Glomerular visceral epithelial cell (primary cell): ENCODE data around the gene STRBP.
A peak's percentile ranks its signal among the peaks of the same experiment; 100 is the strongest.
"Not testable (repeated sequence)": the region's sequence is repeated elsewhere in the genome, so short reads cannot be mapped to it uniquely, and the experiment has no call there.

Source experiments
- DNase-seq: peaks from one replicate; pipeline ENCODE4 v3.0.0-alpha.2; 2016; ENCODE audit errors: extremely low spot score

STRBP gene

DNA sequence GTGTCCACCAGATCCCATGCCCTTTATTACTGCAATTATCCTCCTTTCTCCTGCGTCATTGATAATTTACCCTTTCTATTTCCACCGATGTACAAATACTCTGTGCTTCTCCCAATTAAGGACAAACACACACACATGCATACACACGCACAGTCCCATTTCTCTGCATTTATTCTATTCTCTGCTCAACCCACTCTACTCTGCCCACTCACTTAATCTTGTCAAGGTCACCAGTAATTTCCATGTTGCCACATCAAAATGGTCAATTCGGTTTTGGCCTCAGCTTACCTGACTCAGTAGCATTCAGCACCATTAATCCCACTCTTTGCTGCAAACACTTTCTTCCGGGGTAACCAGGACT lies 14.6 kb upstream of the STRBP start:
- DNase-seq, result no peak

DNA sequence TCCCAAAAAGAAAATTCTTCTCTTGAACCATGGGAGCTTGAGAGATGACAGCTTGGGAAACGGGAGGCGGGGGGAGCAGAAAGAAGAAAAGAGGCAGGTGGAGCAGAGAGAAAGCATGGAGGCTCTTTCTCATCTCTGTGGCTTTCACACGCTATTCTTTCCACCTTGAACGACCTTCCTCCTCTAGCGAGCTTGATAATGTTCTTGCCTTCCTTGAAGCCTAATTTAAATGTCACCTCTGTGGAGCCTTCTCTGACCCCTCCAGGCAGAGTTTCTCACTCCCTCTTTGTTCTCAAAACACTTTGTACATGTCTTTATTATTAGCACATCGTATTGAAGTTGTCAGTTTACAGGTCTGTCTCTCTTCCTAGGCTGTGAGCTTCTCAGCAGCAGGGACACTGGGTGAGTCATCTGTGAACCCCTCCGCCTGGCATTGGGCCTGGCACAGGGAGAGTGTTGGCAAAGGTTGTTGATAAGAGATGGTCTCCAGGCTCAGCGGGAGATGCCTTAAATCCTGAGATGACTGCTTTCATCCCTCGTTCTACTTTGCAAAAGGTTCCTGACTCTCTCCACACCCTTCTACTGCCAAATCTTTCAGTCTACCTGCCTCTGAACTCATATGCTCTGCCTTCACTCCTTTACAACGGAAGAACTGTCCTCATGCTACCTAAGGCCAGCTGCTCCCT lies 14.1 kb upstream of the STRBP start:
- DNase-seq, result peak; percentile 25

DNA sequence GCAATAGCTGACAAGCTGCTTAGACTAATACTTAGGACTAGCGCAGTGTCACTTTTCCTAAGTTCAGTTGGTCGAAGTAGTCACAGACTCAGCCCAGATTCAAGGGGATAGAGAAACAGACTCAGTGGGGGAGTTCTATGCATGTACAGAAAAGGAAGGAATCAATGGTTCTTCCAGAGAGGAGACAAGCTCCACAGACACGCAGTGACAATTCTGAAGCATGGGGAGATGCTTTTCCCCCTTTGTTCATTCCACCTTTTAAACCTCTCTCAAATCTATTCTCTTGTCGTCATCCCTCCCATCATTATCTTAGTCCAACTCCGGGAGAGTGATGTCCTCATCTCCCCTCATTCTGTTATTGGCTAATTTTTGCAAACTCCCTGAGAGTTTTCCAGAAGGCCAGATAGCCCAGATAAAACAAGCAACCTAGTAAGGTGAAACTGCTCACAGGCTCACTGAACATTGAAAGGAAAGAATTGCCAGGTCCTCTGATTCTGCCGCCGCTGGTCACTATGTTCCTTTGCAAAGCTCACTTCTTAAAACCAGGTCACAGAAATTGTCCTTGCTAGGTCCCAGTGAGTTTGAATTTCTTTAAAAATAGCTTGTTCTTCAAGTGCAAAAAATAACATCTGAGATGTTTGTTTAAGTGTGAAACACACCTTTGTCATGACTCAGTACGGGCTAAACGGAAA lies 13.4 kb upstream of the STRBP start:
- DNase-seq, result no peak

DNA sequence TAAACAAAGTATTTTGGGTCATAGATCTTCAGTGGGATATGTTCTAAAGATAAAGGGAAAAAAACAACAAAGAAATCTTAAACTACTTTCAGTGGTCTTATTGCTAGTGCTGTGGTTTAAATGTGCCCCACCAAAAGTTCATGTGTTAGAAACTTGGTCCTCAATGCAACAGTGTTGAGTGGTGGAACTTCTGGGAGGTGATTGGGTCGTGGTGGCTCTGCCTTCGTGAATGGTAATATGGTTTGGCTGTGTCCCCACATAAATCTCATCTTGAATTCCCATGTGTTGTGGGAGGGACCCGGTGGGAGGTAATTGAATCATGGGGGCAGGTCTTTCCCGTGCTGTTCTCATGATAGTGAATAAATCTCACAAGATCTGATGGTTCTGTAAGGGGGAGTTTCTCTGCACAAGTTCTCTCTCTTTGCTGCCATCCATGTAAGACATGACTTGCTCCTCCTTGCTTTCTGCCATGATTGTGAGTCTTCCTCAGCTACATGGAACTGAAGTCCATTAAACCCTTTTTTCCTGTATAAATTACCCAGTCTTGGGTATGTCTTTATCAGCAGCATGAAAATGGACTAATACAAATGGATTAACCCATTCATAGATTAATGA lies 10.6 kb upstream of the STRBP start:
- not testable (repeated sequence) for DNase-seq

DNA sequence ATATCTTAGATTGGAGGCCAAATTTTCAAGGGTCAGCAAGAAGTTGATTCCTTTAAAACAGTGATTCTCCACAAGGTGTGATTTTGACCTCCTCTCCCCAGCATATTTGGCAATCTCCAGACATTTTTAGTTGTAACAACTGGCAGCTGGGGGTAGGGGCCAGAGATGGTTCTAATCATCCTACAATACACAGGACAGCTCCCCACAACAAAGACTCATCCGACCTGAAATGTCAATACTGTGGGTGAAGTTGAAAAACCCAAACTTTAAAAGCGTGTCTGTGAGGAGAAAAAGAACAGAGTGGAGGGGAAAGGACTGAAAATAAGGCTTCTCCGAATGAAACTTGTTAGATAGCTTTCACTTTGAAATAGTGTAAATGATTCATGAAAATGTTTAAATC lies 10.0 kb upstream of the STRBP start:
- no peak for DNase-seq

DNA sequence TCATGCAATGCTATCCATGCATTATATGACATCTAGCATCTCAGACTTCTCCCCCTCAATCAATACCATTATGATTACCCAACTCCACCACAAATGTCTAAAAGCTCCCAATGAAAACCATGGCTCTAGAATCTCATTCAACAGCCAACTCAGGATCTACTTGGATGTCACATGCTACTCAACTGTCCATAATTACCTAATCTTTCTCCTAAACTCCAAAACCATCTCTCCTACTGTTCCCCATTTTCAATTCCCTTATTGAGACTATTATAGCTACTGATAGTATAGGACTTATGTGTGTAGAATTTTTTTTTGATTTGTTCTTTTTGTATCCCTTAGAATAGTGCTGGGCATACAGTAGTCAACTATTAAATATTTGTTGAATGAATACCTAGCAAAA lies 8.2 kb upstream of the STRBP start:
- DNase-seq, result no peak

DNA sequence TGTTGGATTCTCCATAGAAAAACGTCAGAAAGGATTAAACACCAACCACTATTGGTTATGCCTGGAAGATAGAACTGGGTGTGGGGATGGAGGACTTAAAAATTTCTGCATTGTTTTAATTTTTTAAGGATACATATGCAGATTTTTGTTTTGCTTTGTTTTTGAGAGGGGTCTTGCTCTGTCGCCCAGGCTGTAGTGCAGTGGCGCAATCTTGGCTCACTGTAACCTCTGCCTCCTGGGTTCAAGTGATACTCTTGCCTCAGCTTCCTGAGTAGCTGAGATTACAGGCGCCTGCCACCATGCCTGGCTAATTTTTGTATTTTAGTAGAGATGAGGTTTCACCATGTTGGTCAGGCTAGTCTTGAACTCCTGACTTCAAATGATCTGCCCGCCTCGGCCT lies 2.7 kb upstream of the STRBP start:
- not testable (repeated sequence) for DNase-seq

DNA sequence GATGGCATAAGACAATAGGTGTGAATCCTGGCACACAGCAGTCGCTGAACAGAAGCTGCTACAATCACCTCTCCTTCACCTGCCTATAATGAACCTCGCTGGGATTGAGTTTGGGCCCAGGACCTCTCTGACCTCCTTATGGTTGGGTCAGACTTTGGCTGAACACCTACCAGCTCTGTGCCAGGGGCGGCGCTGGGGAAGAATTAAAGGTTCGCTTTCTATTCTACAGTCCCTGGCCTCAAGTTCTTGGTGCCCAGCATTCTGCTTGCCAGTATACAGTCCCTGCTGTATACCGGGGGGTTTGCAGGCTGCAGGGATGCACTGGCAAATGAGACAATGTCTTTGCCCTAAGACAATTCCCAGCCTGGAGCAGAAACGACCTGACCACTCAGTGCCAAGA lies 895 bp upstream of the STRBP start:
- DNase-seq, result no peak

DNA sequence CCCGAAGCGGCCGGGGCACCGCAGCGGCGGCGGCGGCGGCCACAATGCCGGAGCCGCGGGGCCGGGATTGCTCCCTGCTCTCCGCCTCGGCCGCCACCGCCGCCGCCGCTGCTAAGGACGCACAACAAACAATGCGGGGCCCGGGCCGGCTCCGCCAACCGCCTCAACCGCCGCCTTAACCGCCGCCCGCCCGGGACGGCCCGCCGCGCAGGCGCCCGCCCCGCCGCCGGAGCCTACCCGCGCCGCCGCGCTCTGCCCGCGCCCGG lies 254 bp downstream of the STRBP start:
- no peak for DNase-seq

DNA sequence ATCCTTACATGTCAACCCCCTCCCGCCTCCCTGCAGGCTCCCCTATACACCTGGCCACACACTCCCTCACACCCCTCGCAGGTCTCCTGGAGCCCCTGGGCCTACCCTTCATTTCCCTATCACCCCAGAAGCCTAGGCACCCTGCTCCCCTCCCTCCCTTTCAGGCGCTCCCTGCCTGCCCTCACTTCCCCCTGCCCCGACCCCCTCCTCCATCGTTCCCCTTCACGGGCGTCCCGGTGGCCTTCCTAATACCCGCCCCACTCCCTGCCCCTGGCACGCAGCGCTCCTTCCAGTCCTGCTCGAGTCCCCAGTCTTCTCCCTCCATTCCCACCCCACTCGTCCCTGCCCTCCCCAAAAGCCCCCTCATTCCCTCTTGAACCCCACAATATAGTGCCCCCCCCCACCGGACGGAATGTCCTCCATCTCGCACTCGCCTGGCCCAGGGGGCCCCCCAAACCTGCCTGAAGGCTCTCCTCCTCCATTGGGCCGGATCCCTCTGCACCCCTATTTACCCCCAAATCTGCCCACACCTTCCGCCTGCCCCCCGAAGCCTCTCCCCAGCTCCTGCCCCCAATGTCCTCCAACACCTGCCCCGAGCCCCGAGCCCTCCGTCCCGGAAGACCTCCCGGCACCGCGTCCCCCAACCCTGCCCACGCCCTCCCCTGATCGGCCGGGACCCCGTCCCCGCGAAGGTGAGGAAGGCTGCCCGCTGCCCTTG lies 746 bp downstream of the STRBP start:
- no peak for DNase-seq

DNA sequence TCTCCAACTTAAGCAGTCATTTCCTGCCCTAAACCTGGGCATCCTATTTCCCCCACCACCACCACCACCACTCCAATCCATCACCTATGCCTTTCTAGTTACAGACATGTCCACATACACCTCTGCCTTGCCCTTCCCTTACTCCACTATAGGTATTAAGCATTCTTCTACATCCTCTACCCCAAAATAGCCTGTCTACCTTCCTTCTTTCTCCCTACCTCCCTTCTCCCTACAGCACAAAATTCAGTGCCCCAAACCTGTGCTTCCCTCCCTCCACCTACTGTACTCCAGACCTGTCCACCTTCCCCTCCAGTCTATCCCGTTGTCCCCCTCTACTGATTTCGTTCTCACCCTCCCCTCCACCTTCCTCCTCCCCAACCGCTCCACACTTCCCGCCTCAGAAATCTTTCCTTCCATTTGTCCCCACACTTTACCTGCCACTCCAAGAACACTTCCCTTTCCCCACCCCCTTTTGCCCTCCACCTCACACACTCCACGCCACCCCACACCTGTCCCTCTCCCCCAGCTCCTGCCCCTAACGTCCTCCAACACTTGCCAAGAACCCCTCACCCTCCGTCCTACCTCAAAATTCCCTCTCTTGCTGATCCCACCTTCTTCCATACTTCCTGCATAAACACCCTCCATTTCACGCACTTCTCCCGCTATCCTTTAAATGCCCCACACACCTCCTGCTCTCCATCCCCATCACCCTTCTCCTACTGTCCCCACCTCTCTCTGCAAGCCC lies 1.6 kb downstream of the STRBP start:
- DNase-seq, result no peak

DNA sequence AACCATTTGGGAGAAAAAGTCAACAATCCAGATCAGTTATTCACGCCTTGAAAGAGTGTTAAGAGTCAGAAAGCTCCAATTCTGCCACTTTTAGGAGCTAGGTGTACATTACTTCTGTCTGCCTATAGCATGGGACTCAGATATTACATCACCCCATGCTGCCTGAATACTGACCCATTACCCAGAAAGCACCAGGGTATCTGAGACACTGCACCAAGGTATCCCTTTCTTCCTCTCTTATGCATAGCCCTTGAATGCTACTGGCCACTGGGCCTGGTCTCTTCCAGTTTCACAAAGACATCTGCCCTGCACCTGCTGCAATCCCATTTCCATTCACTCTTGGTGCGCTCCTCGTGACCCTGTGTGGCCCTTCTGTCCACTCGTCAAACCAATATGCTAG lies 2.6 kb downstream of the STRBP start:
- no peak for DNase-seq

DNA sequence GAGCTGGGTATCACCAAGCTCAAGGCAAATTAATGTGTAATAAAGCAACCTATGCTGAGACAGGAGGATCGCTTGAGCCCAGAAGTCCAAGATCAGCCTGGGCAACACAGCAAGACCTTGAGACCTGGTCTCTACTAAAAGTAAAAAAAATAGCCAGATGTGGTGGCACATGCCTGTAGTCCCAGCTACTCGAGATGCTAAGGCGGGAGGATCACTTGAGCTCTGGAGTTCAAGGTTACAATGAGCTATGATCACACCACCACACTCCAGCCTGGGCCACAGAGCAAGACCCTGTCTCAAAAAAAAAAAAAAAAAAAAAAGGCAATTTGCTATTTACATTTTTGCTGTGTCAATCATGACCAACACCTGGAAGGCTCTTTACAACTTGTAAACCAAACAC lies 5.2 kb downstream of the STRBP start:
- DNase-seq, result no peak

DNA sequence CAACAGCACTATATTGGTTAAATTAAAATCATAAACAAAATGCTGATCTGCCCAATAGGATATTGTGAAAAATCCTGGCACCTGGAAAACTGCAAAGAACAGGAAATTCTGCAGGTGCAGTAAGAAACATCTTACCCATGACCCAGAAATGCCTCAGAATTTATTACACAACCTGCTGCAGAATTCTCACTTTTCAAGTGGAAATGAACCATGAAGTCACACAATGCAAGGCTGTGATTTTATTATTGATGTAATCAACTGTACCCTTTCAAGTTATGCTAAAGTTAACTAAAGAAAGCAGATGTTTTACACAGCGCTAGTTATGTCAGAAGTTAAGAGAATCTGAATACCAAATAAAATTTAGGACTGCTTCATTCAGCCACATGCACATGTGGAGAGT lies 6.0 kb downstream of the STRBP start:
- no peak for DNase-seq

DNA sequence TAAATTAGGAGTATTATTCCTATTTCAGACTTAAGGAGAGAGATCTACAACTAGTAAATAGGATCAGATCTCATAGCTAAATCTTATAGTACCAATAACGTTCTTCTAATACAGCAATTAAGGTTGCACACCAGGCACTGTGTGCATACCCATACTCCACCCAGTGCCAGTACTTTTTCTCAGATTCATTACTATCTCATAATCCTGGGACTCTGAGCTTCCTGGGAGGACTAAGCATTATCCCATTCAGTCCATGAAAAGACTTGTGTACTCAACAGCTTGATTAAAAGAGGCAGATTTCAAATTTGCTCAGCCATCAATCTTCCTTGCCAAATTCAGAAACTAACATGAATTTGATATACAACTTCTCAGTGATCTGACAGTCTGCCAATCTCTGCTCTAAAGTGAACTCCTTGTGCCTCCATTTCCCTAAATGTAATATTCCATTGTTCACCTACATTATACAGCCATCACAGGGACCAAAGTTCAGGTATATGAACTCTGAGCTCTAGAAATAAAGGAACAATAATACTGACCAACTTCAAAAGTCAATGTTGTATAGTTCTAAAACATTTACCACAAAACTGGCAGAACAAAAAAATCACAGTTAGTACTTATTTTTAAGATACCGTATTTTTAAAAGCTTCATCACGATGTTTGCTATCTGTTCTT lies 7.2 kb downstream of the STRBP start:
- no peak for DNase-seq

DNA sequence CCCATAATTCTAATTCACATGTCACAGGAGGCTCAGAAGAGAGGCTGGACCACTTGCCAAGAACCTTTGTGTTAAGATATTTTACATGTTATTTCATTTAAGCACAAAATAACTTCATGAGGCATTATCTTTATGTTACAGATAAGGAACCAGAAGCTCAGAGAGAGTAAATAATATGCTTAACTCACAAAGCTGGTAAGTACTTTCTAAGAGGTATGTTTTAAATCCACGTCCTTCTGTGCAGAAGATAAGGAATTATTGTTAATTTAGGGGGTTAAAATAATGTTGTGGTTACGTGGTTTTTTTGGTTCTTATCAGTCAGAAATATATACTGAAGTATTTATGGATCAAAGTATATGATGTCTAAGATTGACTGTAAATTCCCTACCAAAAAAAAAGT lies 8.0 kb downstream of the STRBP start:
- no peak for DNase-seq

DNA sequence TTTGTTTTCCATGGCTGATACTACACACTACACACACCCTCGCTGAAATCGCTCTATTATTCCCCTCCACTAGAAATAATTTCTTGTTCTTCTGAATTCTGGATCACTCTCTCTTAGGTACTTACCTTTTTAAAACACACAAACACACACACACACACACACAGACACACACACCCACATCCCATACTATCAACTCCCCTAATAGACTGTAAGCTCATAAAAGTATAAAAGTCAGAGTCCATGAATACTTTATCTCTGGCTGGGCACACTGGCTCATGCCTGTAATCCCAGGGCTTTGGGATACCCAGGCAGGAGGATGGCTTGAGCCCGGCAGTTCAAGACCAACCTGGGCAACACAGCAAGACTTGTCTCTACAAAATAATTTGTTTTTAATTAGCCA lies 11.1 kb downstream of the STRBP start:
- no peak for DNase-seq

DNA sequence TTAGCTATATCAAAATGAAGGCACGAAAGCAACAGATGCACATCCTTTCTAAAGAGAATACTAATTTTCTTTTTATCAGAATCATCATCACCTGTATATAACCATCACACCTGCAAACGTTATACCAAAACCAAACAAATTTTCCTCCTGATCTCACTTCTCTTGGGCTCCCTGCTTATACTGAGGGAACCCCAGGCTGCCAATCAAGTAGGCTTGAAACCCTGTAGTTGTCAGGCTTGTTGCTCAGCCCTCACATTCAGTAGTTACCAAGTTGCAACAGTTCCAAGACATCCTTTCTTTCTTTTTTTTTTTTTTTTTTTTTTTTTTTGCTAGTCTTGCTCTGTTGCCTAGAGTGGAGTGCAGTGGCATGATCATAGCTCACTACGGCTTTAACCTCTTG lies 12.7 kb downstream of the STRBP start:
- no peak for DNase-seq

DNA sequence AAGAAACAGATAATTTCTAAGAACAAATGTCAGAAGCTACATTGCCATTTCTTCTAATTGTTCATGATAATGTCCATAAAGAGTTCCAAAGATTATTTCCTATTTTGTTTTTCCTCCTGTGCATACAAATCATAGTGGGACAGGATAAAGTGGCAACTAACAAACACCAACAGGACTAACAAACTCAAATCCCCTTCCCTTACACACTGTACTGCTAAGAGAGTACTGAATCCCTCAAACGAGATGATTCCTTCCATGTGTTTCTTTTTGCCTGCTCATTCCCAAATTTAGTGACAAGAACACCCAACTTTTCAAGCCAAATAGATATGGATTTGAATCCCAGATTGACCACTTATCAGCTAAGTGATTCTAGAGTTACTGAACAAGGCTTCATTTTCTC lies 15.2 kb downstream of the STRBP start:
- no peak for DNase-seq

DNA sequence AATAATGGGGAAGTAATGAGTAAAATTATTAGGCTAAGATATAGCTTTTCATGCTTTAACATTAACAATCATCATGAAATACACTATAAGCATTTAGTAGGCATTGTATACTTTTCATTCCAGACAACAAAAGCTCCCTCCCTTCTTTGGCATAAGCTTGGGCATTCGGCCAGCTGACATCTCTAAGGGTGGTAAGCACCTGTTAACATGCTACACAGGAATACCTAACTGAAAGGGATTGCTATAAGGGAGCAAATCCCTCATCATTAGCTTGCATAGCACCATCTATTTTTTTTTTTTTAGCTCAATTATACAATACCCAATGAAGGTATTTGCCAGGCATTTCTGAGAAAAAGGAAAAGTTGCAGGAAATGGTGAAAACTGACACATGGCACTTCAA lies 16.6 kb downstream of the STRBP start:
- no peak for DNase-seq

DNA sequence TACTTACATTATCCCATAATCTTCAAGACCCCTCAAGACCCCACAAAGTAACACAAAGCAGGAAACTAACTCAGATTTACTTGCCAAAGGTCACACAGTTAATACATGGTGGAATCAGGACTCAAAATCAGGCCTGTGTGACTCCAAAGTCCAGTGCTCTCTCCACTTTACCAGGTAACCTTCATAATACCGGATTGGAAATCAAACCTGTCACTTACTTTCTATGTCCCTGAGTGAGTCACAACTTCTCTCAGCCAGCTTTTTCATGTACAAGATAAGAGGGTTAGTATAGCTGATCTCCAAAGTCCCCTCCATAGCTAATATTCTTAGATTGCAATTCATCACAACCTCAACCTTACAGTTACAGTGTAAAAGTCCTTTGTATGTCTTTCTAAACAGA lies 17.1 kb downstream of the STRBP start:
- DNase-seq, result no peak

DNA sequence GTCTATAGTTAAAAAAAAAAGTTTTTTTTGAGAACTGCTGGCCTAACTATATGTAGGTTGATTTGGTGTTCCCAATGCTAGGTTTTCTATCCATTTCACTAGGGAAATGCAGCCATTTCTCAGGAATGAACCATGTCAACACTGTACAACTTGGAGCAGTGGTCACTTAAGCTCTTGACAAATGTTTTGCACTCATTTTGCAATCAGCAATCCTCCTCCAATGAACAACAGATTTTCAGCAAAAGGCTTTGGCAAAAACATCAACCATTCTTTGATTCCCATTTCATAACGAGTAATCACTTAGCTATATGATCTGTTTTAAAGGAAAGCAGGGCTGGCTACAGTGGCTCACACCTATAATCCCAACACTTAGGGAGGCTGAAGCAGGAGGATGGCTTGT lies 17.9 kb downstream of the STRBP start:
- DNase-seq, result no peak
